CD4-positive, alpha-beta T cell (primary cell): ENCODE results near the gene PVALEF. TPM values are rescaled to one million over a fixed set of nuclear protein-coding genes. Genes with fewer than 3 reads are reported as not detected.

ENCODE experiments used
- ATAC-seq: fragments of 200-7000 bp; cut with Tn5 transposase; one replicate; pipeline ENCODE4 v1.10.0; 2022; ENCODE audit warnings: mild to moderate bottlenecking; ENCODE audit not compliant: poor library complexity
- CTCF ChIA-PET: fragments of 350-600 bp; sonication (Branson Sonifier 250); formaldehyde crosslinking; loops from one replicate; lab custom pipeline; 2021; ENCODE audit warnings: antibody characterized with exemption, inconsistent platforms; lab: Charles Lee
- POLR2A ChIA-PET: fragments of 350-600 bp; sonication (Branson Sonifier 250); formaldehyde crosslinking; loops from one replicate; lab custom pipeline; 2021; ENCODE audit warnings: antibody characterized with exemption, inconsistent platforms; lab: Charles Lee
- DNase-seq, 14 experiments: peaks; one replicate each; pipeline ENCODE4 v3.0.0-alpha.2; 2013 to 2020; ENCODE audit warnings: mixed read lengths in 2 of 14
- H3K27ac ChIP-seq, 2 donors: one replicate each; pipeline versions ENCODE4 v1.5.1 to v1.7.0; 2013; ENCODE audit warnings: low read length in 2 of 2, low read depth in 1 of 2, mild to moderate bottlenecking in 1 of 2
- H3K27me3 ChIP-seq, 2 experiments: 1 replicate in 1 of 2; 2 replicates in 1 of 2; pipeline versions ENCODE4 v1.6.1 to v1.7.0; 2013; ENCODE audit warnings: low read length in 2 of 2, control low read depth in 1 of 2, mild to moderate bottlenecking in 1 of 2, moderate library complexity in 1 of 2; ENCODE audit not compliant: insufficient read depth in 2 of 2, control insufficient read depth in 1 of 2
- H3K36me3 ChIP-seq: one replicate; pipeline ENCODE4 v1.6.1; 2013; ENCODE audit warnings: low read length, control low read depth; ENCODE audit not compliant: insufficient read depth
- H3K4me1 ChIP-seq: one replicate; pipeline ENCODE4 v1.6.1; 2013; ENCODE audit warnings: low read length, control low read depth; ENCODE audit not compliant: insufficient read depth
- H3K4me3 ChIP-seq: one replicate; pipeline ENCODE4 v1.5.1; 2013; ENCODE audit warnings: mild to moderate bottlenecking, low read length, moderate library complexity
- H3K9me3 ChIP-seq, 2 experiments: 1 replicate in 1 of 2; 2 replicates in 1 of 2; pipeline versions ENCODE4 v1.6.1 to v1.7.0; 2013; ENCODE audit warnings: low read length in 2 of 2, mild to moderate bottlenecking in 2 of 2, control low read depth in 1 of 2, moderate library complexity in 1 of 2; ENCODE audit not compliant: control insufficient read depth in 1 of 2, insufficient read depth in 1 of 2
- H3K27ac Mint-ChIP-seq: one replicate; pipeline ENCODE4 v1.8.0; 2020; ENCODE audit warnings: mixed read lengths
- H3K27me3 Mint-ChIP-seq: one replicate; pipeline ENCODE4 v1.8.0; 2021; ENCODE audit warnings: mixed read lengths
- H3K36me3 Mint-ChIP-seq: one replicate; pipeline ENCODE4 v1.8.0; 2021; ENCODE audit warnings: low read depth, mixed read lengths
- H3K4me1 Mint-ChIP-seq: one replicate; pipeline ENCODE4 v1.8.0; 2021; ENCODE audit warnings: low read depth, mixed read lengths
- H3K4me3 Mint-ChIP-seq: one replicate; pipeline ENCODE4 v1.8.0; 2020; ENCODE audit warnings: mild to moderate bottlenecking, mixed read lengths
- H3K9me3 Mint-ChIP-seq: one replicate; pipeline ENCODE4 v1.8.0; 2020; ENCODE audit warnings: mixed read lengths
- intact Hi-C, 2 experiments: fragments of 100-400 bp; cut with DNase I in 1 of 2; cut with micrococcal nuclease in 1 of 2; formaldehyde crosslinking; loops; one replicate each; pipeline versions ENCODE4 v1.15.1 to v1.9.0; 2023 to 2025; cut with DNase I, micrococcal nuclease
- total RNA-seq, 174 experiments: library from RNA in 2 of 174; stranded (reverse) in 2 of 174; gene quantifications; one replicate each; pipeline ENCODE4 v1.2.3 and lab custom pipeline; 2021 to 2026
- TF ChIP-seq, protein P1 (sequence below): fragments of 200-600 bp; IDR thresholded peaks from one replicate; pipeline ENCODE4 v1.8.0; 2022; ENCODE audit warnings: antibody characterized with exemption, mild to moderate bottlenecking

PVALEF gene
- total RNA-seq, 2 experiments from 2014 or later, result not detected

GRCh38 chr17:81160747-81161453 is 4.4 kb upstream of the PVALEF start:
- Mint-ChIP-seq H3K27me3 (peaks cover 20% of the 10 kb centered on the region), H3K4me3 (no peak overlapping the region), H3K9me3 (no peaks in the 10 kb centered on the region), H3K4me1 (no peaks in the 10 kb centered on the region), H3K27ac (no peak overlapping the region), H3K36me3 (no peaks in the 10 kb centered on the region)
- peaks cover 22 to 26% of the 10 kb centered on the region in 2 experiments for H3K27me3 ChIP-seq
- H3K9me3 ChIP-seq, result peaks cover 0 to 36% of the 10 kb centered on the region in 2 experiments
- DNase-seq (no peak), ATAC-seq (no peak)
- ChIA-PET CTCF (no interaction called here), POLR2A (no interaction called here)
- intact Hi-C loops, result no loop called here
- H3K4me3 ChIP-seq, result peak overlapping the region; percentile 20
- H3K27ac ChIP-seq, result no peak overlapping the region
- H3K36me3 ChIP-seq, result no peaks in the 10 kb centered on the region
- H3K4me1 ChIP-seq, result peaks cover 20% of the 10 kb centered on the region
- TF ChIP-seq, protein P1, sequence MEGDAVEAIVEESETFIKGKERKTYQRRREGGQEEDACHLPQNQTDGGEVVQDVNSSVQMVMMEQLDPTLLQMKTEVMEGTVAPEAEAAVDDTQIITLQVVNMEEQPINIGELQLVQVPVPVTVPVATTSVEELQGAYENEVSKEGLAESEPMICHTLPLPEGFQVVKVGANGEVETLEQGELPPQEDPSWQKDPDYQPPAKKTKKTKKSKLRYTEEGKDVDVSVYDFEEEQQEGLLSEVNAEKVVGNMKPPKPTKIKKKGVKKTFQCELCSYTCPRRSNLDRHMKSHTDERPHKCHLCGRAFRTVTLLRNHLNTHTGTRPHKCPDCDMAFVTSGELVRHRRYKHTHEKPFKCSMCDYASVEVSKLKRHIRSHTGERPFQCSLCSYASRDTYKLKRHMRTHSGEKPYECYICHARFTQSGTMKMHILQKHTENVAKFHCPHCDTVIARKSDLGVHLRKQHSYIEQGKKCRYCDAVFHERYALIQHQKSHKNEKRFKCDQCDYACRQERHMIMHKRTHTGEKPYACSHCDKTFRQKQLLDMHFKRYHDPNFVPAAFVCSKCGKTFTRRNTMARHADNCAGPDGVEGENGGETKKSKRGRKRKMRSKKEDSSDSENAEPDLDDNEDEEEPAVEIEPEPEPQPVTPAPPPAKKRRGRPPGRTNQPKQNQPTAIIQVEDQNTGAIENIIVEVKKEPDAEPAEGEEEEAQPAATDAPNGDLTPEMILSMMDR, result no peak

DNA sequence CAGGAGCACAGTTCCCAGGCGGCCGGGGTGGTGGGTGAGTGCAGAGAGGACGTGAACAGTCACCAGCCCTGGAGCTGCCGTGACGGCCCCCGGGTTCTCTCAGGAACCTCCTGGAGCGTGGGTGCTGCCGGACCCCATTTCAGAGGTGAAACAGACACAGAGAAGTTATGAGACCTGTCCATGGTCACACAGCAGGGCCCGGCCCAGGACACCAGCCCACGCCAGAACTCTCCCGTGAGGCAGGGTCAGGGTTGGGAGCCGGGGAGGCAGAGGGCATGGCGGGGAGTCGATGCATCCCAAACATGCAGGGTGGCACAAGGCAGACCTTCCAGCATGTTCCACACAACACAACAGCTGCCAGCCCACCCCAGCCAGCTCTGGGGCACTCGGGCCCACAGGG is 3.8 kb upstream of the PVALEF start:
- POLR2A ChIA-PET, result no interaction called here
- Mint-ChIP-seq H3K4me3 (no peak overlapping the region), H3K36me3 (no peaks in the 10 kb centered on the region), H3K27me3 (peaks cover 20% of the 10 kb centered on the region), H3K4me1 (no peaks in the 10 kb centered on the region), H3K27ac (no peak overlapping the region), H3K9me3 (no peaks in the 10 kb centered on the region)
- Histone ChIP-seq H3K27ac (no peak overlapping the region), H3K4me1 (peaks cover 21% of the 10 kb centered on the region), H3K36me3 (no peaks in the 10 kb centered on the region), H3K4me3 (no peak overlapping the region), H3K9me3 (peaks cover 0 to 37% of the 10 kb centered on the region in 2 experiments), H3K27me3 (peaks cover 23 to 28% of the 10 kb centered on the region in 2 experiments)
- ATAC-seq (no peak), DNase-seq (no peak)
- TF ChIP-seq, protein P1, result no peak
- CTCF ChIA-PET, result no interaction called here
- intact Hi-C loops, result no loop called here

GRCh38 chr17:81161972-81162371 is 3.3 kb upstream of the PVALEF start:
- Histone ChIP-seq H3K4me1 (peaks cover 22% of the 10 kb centered on the region), H3K4me3 (no peak overlapping the region), H3K27me3 (peaks cover 27 to 31% of the 10 kb centered on the region in 2 experiments), H3K9me3 (peaks cover 0 to 41% of the 10 kb centered on the region in 2 experiments), H3K27ac (no peak overlapping the region), H3K36me3 (no peaks in the 10 kb centered on the region)
- TF ChIP-seq, protein P1, result no peak
- ChIA-PET POLR2A (no interaction called here), CTCF (no interaction called here)
- ATAC-seq, result no peak
- H3K27me3 Mint-ChIP-seq, result peaks cover 20% of the 10 kb centered on the region
- no peaks in the 10 kb centered on the region for H3K36me3 Mint-ChIP-seq
- no peaks in the 10 kb centered on the region for H3K4me1 Mint-ChIP-seq
- H3K4me3 Mint-ChIP-seq, result no peak overlapping the region
- intact Hi-C loops, result no loop called here
- H3K9me3 Mint-ChIP-seq, result no peaks in the 10 kb centered on the region
- DNase-seq, result no peak
- no peak overlapping the region for H3K27ac Mint-ChIP-seq
